ENCODE measurements around the gene ARHGAP44. TPM values are rescaled to one million over a fixed set of nuclear protein-coding genes. Genes with fewer than 3 reads are reported as not detected.

The ARHGAP44 gene
- total RNA-seq, 1 experiment from 2014 or later = 9.9 TPM

DNA sequence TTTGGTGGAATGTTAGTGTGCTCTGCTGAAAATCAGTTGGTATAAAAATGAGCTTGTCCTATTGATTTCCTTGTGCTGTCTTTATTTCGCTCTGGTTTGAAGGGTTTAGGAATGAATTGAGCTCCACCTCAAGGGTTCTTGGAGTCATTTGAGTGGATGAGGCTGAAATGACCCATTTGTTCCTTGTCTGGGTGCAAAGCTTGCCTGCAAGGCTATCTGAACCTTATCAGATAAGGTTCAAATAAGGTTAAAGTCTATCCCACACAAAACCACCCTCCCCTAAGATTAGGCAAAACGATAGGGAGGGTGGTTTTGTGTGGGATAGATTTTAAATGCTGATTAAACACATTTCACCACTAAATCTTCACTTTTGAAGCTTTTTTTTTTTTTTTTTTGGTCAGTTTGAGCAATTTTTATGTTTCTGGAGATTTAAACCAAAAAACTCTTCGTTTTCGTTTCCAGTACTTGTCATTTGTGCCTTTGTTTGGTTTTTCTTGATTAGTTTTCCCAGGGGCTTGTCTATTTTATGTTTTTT lies 62.7 kb downstream of the ARHGAP44 start:
- H3K4me1 Mint-ChIP-seq = peaks cover 4 to 8% of the 10 kb centered on the region in 2 experiments; a peak in 3 of 4 replicates

More for the DNA sequence above, 62.7 kb downstream of the ARHGAP44 start:
- Histone ChIP-seq H2BK120ac (ENCODE audit: low read depth, low read length, poor library complexity, severe bottlenecking) (no peak overlapping the region), H3K4me2 (ENCODE audit: insufficient read depth, insufficient read length, low read length) (no peak overlapping the region), H3K9me3 (ENCODE audit: control insufficient read depth, low read depth, low read length) (no peaks in the 10 kb centered on the region), H4K5ac (ENCODE audit: insufficient read length, low read depth, low read length) (no peak overlapping the region), H3K4me1 (ENCODE audit: insufficient read depth, low read length) (no peaks in the 10 kb centered on the region; the same call in 1 of the 2 replicates), H3K27me3 (ENCODE audit: insufficient read depth, low read length) (no peaks in the 10 kb centered on the region), H3T11ph (ENCODE audit: low read length) (no peak overlapping the region), H3K23me2 (ENCODE audit: insufficient read length, low read depth, low read length, poor library complexity, severe bottlenecking) (no peaks in the 10 kb centered on the region), H2BK20ac (ENCODE audit: low read depth, low read length, poor library complexity, severe bottlenecking) (no peak overlapping the region), H3K14ac (ENCODE audit: insufficient read depth, low read length) (no peak overlapping the region), H2AFZ (ENCODE audit: low read length) (no peak overlapping the region), H4K20me1 (ENCODE audit: control insufficient read depth, insufficient read depth, insufficient read length) (no peaks in the 10 kb centered on the region), H4K91ac (ENCODE audit: insufficient read length, low read depth, low read length) (no peak overlapping the region), H3K79me1 (ENCODE audit: insufficient read depth, low read depth, low read length, poor library complexity, severe bottlenecking) (no peaks in the 10 kb centered on the region), H4K8ac (replicated peaks; ENCODE audit: insufficient read length, low read depth, low read length) (no peak overlapping the region), H3K9ac (ENCODE audit: extremely low read depth, insufficient read length, low read length) (no peak overlapping the region), H2AK5ac (ENCODE audit: insufficient read length, low read length) (no peak overlapping the region), H3K23ac (ENCODE audit: insufficient read length, low read depth, low read length) (no peak overlapping the region), H2BK12ac (ENCODE audit: insufficient read length, low read depth, low read length) (no peak overlapping the region), H2BK15ac (ENCODE audit: low read depth, low read length) (no peak overlapping the region), H3K79me2 (ENCODE audit: insufficient read depth, low read length) (no peaks in the 10 kb centered on the region), H3K4ac (ENCODE audit: low read depth, low read length) (no peak overlapping the region), H3K56ac (ENCODE audit: insufficient read length, low read depth, low read length) (no peak overlapping the region), H2BK5ac (ENCODE audit: insufficient read length, low read length) (no peak overlapping the region), H3K18ac (ENCODE audit: insufficient read length, low read depth, low read length) (no peak overlapping the region), H3K27ac (ENCODE audit: insufficient read length, low read depth, low read length) (no peak overlapping the region)
- Mint-ChIP-seq H3K36me3 (ENCODE audit: insufficient read depth in 1 of 3, low read depth in 3 of 3) (peaks cover 0 to 3% (median 3%) of the 10 kb centered on the region in 3 experiments; a peak in 4 of 7 replicates), H3K4me3 (no peak overlapping the region), H3K27me3 (ENCODE audit: low read depth) (no peaks in the 10 kb centered on the region), H3K27ac (no peak overlapping the region), H3K9me3 (peaks cover 0 to 3% of the 10 kb centered on the region in 2 experiments; a peak in 1 of 5 replicates)
- TF ChIP-seq, protein P1, sequence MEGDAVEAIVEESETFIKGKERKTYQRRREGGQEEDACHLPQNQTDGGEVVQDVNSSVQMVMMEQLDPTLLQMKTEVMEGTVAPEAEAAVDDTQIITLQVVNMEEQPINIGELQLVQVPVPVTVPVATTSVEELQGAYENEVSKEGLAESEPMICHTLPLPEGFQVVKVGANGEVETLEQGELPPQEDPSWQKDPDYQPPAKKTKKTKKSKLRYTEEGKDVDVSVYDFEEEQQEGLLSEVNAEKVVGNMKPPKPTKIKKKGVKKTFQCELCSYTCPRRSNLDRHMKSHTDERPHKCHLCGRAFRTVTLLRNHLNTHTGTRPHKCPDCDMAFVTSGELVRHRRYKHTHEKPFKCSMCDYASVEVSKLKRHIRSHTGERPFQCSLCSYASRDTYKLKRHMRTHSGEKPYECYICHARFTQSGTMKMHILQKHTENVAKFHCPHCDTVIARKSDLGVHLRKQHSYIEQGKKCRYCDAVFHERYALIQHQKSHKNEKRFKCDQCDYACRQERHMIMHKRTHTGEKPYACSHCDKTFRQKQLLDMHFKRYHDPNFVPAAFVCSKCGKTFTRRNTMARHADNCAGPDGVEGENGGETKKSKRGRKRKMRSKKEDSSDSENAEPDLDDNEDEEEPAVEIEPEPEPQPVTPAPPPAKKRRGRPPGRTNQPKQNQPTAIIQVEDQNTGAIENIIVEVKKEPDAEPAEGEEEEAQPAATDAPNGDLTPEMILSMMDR (conservative IDR thresholded peaks at IDR 0.05) = no peak
- WGBS (ENCODE audit: extremely low coverage, insufficient read length, low lambda C conversion rate) = no CpG with 5 or more reads among the region's 4 CpGs
- no peak for DNase-seq
